Nephron progenitor cell (in vitro differentiated cells): ENCODE measurements around the gene HEATR1.

Source experiments
- DNase-seq: peaks from one replicate; pipeline ENCODE4 v3.0.0; 2021
- H3K27ac Mint-ChIP-seq: 2 replicates; pipeline ENCODE4 v1.8.0; 2021; ENCODE audit warnings: mild to moderate bottlenecking, moderate library complexity, mixed read lengths
- H3K27me3 Mint-ChIP-seq: 2 replicates; pipeline ENCODE4 v1.8.0; 2021; ENCODE audit warnings: mild to moderate bottlenecking, low read depth, mixed read lengths; ENCODE audit not compliant: poor library complexity
- H3K36me3 Mint-ChIP-seq: 2 replicates; pipeline ENCODE4 v1.8.0; 2021; ENCODE audit warnings: low read depth, mixed read lengths
- H3K4me1 Mint-ChIP-seq: 2 replicates; pipeline ENCODE4 v1.8.0; 2021; ENCODE audit warnings: mixed read lengths
- H3K4me3 Mint-ChIP-seq: 2 replicates; pipeline ENCODE4 v1.8.0; 2021; ENCODE audit warnings: mild to moderate bottlenecking, moderate library complexity, mixed read lengths
- H3K9me3 Mint-ChIP-seq: 2 replicates; pipeline ENCODE4 v1.8.0; 2021; ENCODE audit warnings: mild to moderate bottlenecking, moderate library complexity, mixed read lengths
- CTCF ChIP-seq: fragments of 200-600 bp; sonication (generic); IDR thresholded peaks from 2 replicates; pipeline ENCODE4 v1.5.0; 2021; ENCODE audit warnings: antibody characterized with exemption

HEATR1 gene

GRCh38 chr1:236524142-236524894, 80.0 kb downstream of the HEATR1 start:
- Mint-ChIP-seq H3K9me3 (no peaks in the 10 kb centered on the region), H3K27me3 (no peaks in the 10 kb centered on the region), H3K36me3 (peaks cover 15% of the 10 kb centered on the region), H3K27ac (peak overlapping the region; percentile 17), H3K4me1 (peaks cover 32% of the 10 kb centered on the region), H3K4me3 (peak overlapping the region; percentile 89)
- peak; percentile 60 for DNase-seq
- no peak for TF ChIP-seq CTCF

GRCh38 chr1:236523704-236524141, 80.6 kb downstream of the HEATR1 start, which contains the start of gene LGALS8:
Gene LGALS8 (plus strand): TSS chr1:236523982. CDS start chr1:236526071, 2,089 bp downstream.
- H3K27me3 Mint-ChIP-seq, result no peaks in the 10 kb centered on the region
- peak; percentile 75 for DNase-seq
- peaks cover 15% of the 10 kb centered on the region for H3K36me3 Mint-ChIP-seq
- H3K4me1 Mint-ChIP-seq, result peaks cover 32% of the 10 kb centered on the region
- no peak for TF ChIP-seq CTCF
- H3K4me3 Mint-ChIP-seq, result peak within 1 kb of the TSS; percentile 89
- peak within 1 kb of the TSS; percentile 17 for H3K27ac Mint-ChIP-seq
- H3K9me3 Mint-ChIP-seq, result no peaks in the 10 kb centered on the region

DNA sequence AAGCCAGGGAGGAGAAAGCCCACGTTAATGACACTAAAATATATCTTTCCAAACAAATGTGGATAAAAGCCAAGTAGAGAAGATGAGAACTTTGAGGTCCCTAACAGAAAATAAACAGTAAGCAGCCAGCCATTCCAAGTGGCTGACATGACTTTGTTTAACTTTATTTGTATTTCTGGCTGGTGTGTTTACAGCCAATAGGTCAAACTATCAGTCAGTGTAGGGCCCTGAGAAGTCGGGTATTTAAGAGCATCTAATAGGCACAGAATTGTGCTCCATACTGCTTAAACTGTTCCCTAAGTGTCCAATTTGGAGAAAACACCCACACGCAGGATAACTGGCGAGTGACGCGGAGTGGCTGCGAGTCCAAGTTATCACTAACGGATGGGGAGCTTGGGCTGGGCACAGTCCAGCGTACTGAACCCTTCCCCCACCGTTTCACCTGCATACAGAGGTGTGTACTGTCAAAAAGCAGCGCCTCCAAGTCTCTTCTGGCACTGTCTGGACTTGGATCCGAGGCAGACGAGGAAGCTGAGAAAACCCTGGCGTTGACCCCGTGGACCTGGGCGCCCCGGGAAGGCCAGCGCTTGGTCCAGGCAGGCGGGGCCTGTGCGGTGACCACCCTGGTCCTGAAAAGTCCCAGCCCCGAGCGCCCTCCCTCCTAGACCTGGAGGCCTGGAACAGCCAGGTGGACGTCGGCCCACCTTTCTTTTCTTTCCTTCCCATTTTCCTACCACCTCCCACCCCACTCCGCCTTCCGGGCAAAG, 81.2 kb downstream of the HEATR1 start:
- peaks cover 2% of the 10 kb centered on the region for H3K27me3 Mint-ChIP-seq

DNA sequence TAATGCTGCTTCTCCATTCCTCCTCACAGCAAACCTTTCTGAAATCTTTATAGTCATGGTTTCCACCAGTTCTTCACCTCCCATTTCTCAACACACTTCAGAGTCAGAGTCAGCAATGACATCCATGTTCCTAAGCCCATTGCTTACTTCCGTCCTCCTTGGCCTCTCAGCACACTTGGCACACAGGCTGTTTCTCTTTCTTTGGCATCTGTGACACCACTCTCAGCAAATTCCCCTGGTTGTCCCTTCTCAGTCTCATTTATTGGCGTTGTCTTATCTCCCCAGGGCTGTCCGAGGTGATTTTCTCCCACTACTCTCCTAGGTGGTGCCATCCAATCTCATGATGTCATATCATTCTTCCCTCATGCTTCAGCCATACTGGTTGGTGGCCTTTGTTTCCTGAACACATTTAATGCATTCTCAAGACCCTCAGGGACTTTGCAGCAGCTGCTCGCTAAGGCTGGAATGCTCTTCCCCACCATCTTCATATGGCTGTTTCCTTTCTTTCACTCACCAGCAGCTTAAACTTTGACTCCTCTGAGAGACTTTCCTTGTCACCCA, 83.8 kb downstream of the HEATR1 start:
- Mint-ChIP-seq H3K4me1 (peaks cover 29% of the 10 kb centered on the region), H3K36me3 (no peaks in the 10 kb centered on the region), H3K27me3 (peaks cover 6% of the 10 kb centered on the region), H3K27ac (no peak overlapping the region), H3K4me3 (no peak overlapping the region), H3K9me3 (no peaks in the 10 kb centered on the region)
- TF ChIP-seq CTCF, result no peak
- no peak for DNase-seq

More for the DNA sequence above, 81.2 kb downstream of the HEATR1 start:
- TF ChIP-seq CTCF, result no peak
- H3K9me3 Mint-ChIP-seq, result no peaks in the 10 kb centered on the region
- H3K27ac Mint-ChIP-seq, result no peak overlapping the region
- peak overlapping the region; percentile 89 for H3K4me3 Mint-ChIP-seq
- DNase-seq, result no peak
- H3K36me3 Mint-ChIP-seq, result peaks cover 15% of the 10 kb centered on the region
- H3K4me1 Mint-ChIP-seq, result peaks cover 32% of the 10 kb centered on the region

GRCh38 chr1:236518322-236518721, 86.0 kb downstream of the HEATR1 start:
- no peak for TF ChIP-seq CTCF
- peaks cover 23% of the 10 kb centered on the region for H3K4me1 Mint-ChIP-seq
- H3K27me3 Mint-ChIP-seq, result peaks cover 6% of the 10 kb centered on the region
- H3K36me3 Mint-ChIP-seq, result no peaks in the 10 kb centered on the region
- no peak overlapping the region for H3K4me3 Mint-ChIP-seq
- no peak for DNase-seq
- H3K27ac Mint-ChIP-seq, result no peak overlapping the region
- no peaks in the 10 kb centered on the region for H3K9me3 Mint-ChIP-seq
